ENCODE measurements around the gene SKAP1.

The SKAP1 gene

DNA sequence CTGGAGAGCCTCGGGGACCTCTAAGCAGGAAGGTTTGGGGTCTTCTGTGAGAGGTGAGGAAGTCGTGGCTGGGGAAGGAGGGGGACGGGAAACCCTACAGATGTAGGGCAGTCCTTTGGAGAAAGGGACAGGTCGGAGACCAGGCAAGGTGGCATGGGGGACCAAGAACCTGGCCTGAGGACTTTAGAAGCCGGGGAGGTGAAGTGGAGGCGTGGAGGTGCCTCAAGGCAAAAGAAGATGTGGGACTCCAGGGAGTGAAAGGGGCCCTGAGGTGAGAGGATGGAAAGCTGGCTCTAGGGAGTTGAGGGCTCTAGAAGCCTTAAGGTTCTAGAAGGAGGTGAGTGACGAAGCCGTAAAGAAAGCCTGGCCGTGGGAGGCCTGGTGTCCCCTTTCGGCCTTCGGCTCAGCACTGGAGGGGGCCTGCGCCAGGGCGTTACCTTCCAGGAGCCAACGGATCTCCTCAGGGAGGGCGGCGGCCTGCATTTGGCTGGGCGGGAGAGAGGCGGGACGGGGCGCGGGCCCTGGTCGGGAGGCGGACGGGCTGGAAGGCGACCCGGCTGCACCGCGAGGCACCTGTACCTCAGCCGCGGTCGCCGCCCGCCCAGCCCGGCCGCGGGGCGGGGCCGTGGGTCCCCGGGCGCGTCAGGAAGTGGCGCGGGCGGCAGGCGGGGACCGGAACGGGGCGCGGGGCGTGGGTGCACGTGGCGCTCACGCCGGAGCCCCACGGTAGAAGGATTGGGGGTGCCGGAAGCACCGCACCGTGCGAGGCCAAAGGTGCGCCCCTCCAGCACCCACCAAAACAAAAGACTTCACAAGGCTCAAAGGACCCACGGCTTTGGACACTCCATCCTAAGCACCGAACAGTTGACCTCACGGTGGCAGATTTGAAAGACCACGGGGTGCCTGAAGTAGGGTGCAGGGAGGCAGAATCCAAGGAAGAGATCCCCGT is at the start of gene SKAP1:
Gene SKAP1 (minus strand): TSS at position 577 of the 949 bp plus-strand sequence.
- peak in 1 of 2 donors; percentile 74 for DNase-seq (ENCODE audit: low read depth in 2 of 2)

DNA sequence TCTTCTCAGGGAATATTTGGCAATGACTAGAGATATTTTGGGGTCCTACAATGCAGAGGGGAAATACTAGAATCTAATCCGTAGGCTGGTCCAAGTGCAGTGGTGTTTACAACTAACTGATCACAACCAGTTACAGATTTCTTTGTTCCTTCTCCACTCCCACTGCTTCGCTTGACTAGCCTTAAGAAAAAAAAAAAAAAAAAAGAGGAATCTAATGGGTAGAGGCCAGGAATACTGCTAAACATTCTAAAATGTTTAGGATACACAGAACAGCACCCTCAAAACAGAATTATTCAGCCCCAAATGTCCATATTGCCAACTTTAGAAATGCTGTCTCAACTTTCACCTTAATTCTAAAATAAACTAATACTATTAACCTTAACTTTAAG is 49.0 kb upstream of the SKAP1 start:
- DNase-seq (ENCODE audit: low read depth in 2 of 2) = no peak

DNA sequence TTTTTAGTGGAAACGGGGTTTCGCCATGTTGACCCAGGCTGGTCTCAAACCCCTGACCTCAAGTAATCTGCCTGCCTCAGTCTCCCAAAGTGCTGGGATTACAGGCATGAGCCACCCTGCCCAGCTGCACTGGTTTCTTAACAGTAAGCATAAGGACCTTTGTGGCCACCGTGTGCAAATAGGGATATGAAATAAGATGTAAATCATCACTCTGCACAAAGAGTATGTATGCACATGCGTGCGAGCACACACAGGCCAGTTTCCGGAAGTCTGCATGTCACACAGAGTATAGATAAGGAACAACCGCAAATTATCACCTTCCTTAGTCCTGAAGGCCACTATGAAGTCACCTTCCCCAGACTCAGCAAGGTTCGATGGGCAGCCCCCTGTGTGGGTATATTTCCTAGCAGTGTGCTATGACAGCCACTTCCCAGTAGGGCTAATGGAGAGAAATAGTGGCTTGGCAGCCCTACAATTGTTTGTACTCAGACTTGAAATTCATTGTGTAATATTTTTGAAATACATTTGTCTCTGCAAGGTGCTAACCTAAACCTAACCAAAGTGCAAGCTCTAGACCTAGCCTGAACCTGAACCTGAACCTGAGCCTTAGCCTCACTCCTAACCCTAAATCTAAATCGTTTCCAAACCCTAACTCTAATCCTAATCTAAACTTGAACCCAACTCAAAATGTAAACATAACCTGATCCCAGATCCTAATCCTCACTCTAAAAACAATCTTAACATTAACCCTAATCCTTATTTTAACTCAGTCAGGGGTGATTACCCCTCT is 48.4 kb upstream of the SKAP1 start:
- DNase-seq (ENCODE audit: low read depth in 2 of 2) = peak in 1 of 2 donors; percentile 27

DNA sequence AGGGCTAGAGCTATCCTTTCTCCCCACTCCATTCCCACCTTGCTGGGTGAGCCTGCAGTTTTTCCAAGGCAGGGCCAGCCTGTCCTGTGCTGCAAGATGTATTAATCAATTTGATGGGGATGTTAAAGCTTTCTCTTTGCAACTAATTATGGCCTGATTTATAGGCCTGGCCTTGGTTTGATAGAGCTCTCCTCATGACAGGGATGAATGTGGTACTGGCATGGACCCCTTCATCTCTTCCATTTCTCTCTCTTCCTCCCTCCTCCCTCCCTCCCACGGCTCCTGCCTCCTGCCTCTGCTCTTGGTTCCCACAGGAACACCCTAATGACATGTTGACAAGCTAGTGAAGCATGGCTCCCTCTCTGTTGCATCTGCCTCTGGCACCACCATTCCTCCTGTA is 47.2 kb upstream of the SKAP1 start:
- DNase-seq (ENCODE audit: low read depth in 2 of 2) = no peak

- DNase-seq (ENCODE audit: low read depth in 2 of 2) = no peak
These were observed 42.6 kb upstream of the SKAP1 start for GRCh38 chr17:48472411-48473281.

GRCh38 chr17:48471817-48472410 is 41.9 kb upstream of the SKAP1 start:
- no peak for DNase-seq (ENCODE audit: low read depth in 2 of 2)

DNA sequence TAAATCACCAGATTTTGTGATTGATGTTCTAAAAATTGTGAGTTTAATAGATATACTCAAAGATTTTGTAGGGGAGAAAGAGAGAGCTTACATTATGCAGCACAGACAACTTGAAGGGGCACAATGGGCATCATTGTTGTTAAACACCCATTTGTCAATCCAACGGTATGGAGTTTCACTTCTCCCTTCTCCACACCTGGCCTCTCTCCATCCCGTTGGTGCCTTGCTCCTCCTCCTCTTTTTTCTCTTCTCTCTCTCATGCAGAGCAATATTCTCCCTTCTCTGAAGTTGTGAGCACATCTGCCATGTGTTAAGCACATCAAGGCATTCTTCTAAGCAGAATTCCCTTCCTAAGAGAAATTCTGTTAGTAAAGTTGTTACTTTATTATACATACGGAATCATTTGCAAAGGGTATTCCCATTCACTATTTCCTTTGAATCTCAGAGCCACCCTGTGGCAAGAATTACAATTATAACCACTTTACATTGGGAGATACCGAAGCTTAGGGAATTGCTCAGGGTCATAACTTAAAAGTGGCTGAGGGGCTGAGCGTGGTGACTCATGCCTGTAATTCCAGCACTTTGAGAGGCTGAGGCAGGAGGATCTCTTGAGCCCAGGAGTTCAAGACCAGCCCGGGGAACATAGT is 40.5 kb upstream of the SKAP1 start:
- no peak for DNase-seq (ENCODE audit: low read depth in 2 of 2)

- no peak for DNase-seq (ENCODE audit: low read depth in 2 of 2)
These were observed 39.2 kb upstream of the SKAP1 start for GRCh38 chr17:48469227-48469626.

DNA sequence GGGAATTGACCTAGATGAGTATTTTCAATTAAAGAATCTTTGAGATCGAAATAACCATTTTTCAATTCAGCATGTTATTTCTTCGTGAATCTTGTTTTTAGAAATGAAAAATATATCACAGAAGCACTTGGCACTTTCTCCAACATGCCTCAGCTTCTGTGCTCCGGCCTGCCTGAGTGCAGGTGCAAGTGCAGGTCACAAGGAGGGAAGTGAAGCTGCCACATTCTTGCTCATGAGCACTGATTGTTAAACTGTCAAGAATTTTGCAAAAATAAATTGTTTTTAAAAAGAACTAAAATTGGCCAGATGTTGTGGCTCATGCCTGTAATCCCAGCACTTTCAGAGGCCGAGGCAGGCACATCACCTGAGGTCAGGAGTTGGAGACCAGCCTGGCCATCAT is 38.3 kb upstream of the SKAP1 start:
- DNase-seq (ENCODE audit: low read depth in 2 of 2) = no peak

DNA sequence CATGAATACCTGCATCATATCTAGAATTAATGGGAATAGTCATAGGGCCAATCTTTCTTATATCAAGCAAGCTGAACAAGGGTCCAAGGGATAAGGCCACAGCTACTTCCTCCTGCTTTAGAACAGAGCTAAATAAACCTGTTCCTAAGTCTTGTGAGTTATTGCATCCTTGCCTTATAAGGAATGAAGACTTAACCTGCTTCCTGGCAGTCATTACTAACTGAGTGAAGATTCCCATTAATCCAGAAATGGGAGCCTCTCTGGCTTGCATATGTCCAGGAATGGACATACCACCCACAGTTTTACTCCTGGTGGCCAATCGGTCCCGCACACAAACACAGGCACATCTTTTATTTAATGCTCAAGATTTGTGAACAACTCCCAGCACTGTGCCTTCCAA is 35.9 kb upstream of the SKAP1 start:
- no peak for DNase-seq (ENCODE audit: low read depth in 2 of 2)

DNA sequence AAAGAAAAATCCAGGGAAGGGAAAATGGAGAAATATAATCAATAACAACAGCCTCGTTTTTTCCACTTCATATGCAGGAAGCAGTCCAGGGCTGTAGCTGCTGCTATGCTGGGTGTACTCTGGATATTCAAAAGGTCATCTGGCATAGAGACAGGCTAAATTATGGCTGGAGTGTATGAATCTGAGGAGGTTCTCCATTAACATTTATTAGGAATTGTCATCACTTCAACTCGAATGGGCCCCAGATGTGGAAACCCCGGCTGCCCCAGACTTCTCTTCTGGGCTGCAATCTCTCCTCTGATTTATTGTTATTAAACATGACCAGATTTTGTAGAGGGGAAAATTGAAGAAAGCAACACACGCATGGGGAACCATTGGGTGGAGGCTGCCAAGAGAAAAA is 33.5 kb upstream of the SKAP1 start:
- DNase-seq (ENCODE audit: low read depth in 2 of 2) = no peak

GRCh38 chr17:48462946-48463345 is 32.9 kb upstream of the SKAP1 start:
- no peak for DNase-seq (ENCODE audit: low read depth in 2 of 2)

DNA sequence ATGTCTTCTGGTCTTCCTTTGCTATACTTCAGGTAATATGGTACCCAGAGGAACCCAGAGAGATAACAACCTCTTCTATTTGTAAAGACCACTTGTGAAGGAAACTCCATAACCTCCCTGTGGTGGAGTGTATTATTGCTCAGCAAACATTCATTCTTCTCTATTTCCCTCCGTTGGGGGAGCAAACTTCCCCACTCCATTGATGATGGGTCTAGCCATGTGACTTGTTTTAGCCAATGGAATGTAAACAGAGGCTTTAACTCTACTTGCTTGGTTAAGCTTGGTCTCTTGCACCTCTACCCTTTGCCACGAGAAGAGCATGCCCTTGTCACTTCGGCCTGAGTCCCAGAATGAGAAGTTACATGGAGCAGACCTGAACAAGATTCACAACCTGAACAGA is 30.0 kb upstream of the SKAP1 start:
- DNase-seq (ENCODE audit: low read depth in 2 of 2) = no peak

DNA sequence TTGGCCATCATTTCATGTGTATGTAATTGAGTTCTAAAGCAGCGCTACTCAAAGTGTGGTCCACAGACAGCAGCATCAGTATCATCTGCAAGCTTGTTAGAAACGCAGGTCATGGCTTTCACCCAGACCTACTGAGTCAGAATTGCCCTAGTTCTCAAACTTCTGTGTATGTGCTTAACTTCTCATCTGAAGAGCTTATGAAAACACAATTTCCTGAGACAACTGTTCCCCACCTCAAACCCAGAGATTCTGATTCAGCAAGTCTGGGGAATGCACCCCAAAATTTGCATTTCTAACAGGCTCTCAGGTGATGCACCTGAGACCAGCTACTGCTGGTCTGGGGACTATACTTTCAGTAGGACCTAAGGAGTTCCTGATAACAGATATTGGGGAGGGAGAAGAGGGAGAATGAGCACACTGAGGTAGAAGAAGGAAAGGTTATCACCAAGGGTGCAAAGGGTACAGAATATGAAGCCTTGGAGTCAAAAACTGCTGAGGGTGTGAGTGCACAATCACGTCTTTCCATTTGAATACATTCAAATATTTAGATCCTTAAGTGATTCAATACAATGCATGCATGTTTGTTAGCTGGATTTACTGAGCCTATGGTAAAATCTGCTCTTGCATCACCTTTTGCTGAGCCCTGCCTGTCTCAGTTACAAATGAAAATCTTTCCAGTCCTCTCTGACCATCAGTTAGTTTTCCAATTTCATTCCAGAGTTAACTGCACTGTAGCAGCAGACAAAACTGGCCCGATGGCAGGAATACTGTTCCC is 29.2 kb upstream of the SKAP1 start:
- DNase-seq (ENCODE audit: low read depth in 2 of 2) = no peak

- peak; percentile 55 to 68 for DNase-seq (ENCODE audit: low read depth in 2 of 2)
These were observed 27.2 kb upstream of the SKAP1 start for GRCh38 chr17:48457080-48457836.

- no peak for DNase-seq (ENCODE audit: low read depth in 2 of 2)
These were observed 26.6 kb upstream of the SKAP1 start for GRCh38 chr17:48456589-48456988.

- DNase-seq (ENCODE audit: low read depth in 2 of 2) = no peak
These were observed 25.8 kb upstream of the SKAP1 start for GRCh38 chr17:48455791-48456190.

GRCh38 chr17:48453447-48453846 is 23.4 kb upstream of the SKAP1 start:
- DNase-seq (ENCODE audit: low read depth in 2 of 2) = no peak

DNA sequence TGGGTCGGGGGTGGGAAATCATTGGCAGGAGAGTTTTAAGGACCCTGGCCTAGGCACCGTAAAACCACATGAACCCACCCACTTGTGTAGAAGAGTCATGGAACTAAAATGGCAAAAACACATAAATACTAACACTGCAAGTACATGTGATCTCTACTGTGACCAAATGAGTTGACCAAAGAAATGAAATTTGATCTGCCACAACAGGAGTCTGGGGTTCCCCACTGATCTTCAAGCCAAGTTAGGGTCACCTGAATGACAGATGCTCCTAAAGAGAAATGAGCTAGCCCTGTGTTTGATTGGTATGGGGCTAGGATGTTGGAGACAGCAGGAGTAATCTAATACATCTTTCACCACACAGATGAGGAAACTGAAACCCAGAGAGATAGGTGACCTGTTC is 21.5 kb upstream of the SKAP1 start:
- no peak for DNase-seq (ENCODE audit: low read depth in 2 of 2)

Measured in stimulated activated CD8-positive, alpha-beta memory T cell treated with anti-CD3 and anti-CD28 coated beads, Interleukin-7, amount 100 ng/mL, for 4 hours (primary cell).